GM23338 (cell line): Measurements from ENCODE around the gene ATP9B. TPM values are rescaled to one million over a fixed set of nuclear protein-coding genes. Genes with fewer than 3 reads are reported as not detected.

ENCODE experiments used
- ATAC-seq: fragments of 200-7000 bp; cut with Tn5 transposase; 3 replicates; pipeline ENCODE4 v1.9.1; 2020
- DNase-seq: peaks from one replicate; pipeline ENCODE4 v3.0.0-alpha.2; 2015; ENCODE audit warnings: low spot score
- H2AFZ ChIP-seq: fragments of 200-600 bp; sonication (generic); 2 replicates; pipeline ENCODE4 v1.8.0; 2016; ENCODE audit warnings: antibody characterized with exemption, mild to moderate bottlenecking, moderate library complexity
- H3F3A ChIP-seq: fragments of 200-600 bp; sonication (generic); replicated peaks from 2 replicates; pipeline ENCODE4 v1.8.0; 2017; ENCODE audit warnings: antibody characterized with exemption, mixed run types, low read depth
- H3K27ac ChIP-seq: fragments of 200-600 bp; sonication (generic); 2 replicates; pipeline ENCODE4 v1.6.1; 2016; ENCODE audit warnings: low read depth
- H3K27me3 ChIP-seq: fragments of 200-600 bp; sonication (generic); 2 replicates; pipeline ENCODE4 v1.8.0; 2016; ENCODE audit warnings: mild to moderate bottlenecking, mixed run types, moderate library complexity; ENCODE audit not compliant: insufficient read depth
- H3K36me3 ChIP-seq: fragments of 200-600 bp; sonication (generic); 2 replicates; pipeline ENCODE4 v1.8.0; 2016; ENCODE audit warnings: mild to moderate bottlenecking; ENCODE audit not compliant: insufficient read depth
- H3K4me1 ChIP-seq: fragments of 200-600 bp; sonication (generic); 2 replicates; pipeline ENCODE4 v1.8.0; 2016; ENCODE audit warnings: mild to moderate bottlenecking, moderate library complexity; ENCODE audit not compliant: insufficient read depth
- H3K4me2 ChIP-seq: fragments of 200-600 bp; sonication (generic); 2 replicates; pipeline ENCODE4 v1.7.1; 2017; ENCODE audit warnings: mixed run types
- H3K4me3 ChIP-seq: fragments of 200-600 bp; sonication (generic); 2 replicates; pipeline ENCODE4 v1.6.1; 2016; ENCODE audit warnings: mixed run types
- H3K79me2 ChIP-seq: fragments of 200-600 bp; sonication (generic); replicated peaks from 2 replicates; pipeline ENCODE4 v1.8.0; 2017; ENCODE audit warnings: mild to moderate bottlenecking; ENCODE audit not compliant: insufficient read depth
- H3K9me2 ChIP-seq: fragments of 200-600 bp; sonication (generic); 2 replicates; pipeline ENCODE4 v1.8.0; 2017; ENCODE audit not compliant: insufficient read depth
- H4K20me1 ChIP-seq: fragments of 200-600 bp; sonication (generic); replicated peaks from 2 replicates; pipeline ENCODE4 v1.8.0; 2017; ENCODE audit warnings: mild to moderate bottlenecking; ENCODE audit not compliant: insufficient read depth
- H3K27ac Mint-ChIP-seq: 2 replicates; pipeline ENCODE4 v1.8.0; 2020; ENCODE audit warnings: inconsistent platforms, mild to moderate bottlenecking, moderate library complexity, mixed read lengths
- H3K27me3 Mint-ChIP-seq: 3 replicates; pipeline ENCODE4 v1.8.0; 2022; ENCODE audit warnings: low read depth, mild to moderate bottlenecking, moderate library complexity, mixed read lengths, inconsistent platforms; ENCODE audit not compliant: insufficient read depth, poor library complexity
- H3K36me3 Mint-ChIP-seq: 3 replicates; pipeline ENCODE4 v1.8.0; 2021; ENCODE audit warnings: low read depth, mild to moderate bottlenecking, inconsistent platforms, moderate library complexity, mixed read lengths
- H3K4me1 Mint-ChIP-seq: 3 replicates; pipeline ENCODE4 v1.8.0; 2020; ENCODE audit warnings: mild to moderate bottlenecking, inconsistent platforms, mixed read lengths
- H3K4me3 Mint-ChIP-seq: 3 replicates; pipeline ENCODE4 v1.8.0; 2021; ENCODE audit warnings: moderate library complexity, mild to moderate bottlenecking, inconsistent platforms, mixed read lengths
- H3K9me3 Mint-ChIP-seq: 3 replicates; pipeline ENCODE4 v1.8.0; 2020; ENCODE audit warnings: moderate library complexity, mild to moderate bottlenecking, inconsistent platforms, mixed read lengths
- CREB1 ChIP-seq: fragments of 250-450 bp; sonication (Bioruptor Pico); IDR thresholded peaks from 2 replicates; pipeline ENCODE4 v1.5.0; 2020; ENCODE audit warnings: low read depth, mild to moderate bottlenecking, moderate library complexity
- CTCF ChIP-seq, 2 experiments: fragments of 200-600 bp in 1 of 2; sonication (generic) in 1 of 2; conservative IDR thresholded peaks; 2 replicates each; pipeline versions ENCODE4 v1.5.1 to v1.6.1; 2016 to 2017; ENCODE audit warnings: antibody characterized with exemption in 2 of 2, low read depth in 2 of 2, mild to moderate bottlenecking in 2 of 2, moderate library complexity in 1 of 2
- JUNB ChIP-seq: IDR thresholded peaks from one replicate; pipeline ENCODE4 v1.6.1; 2016; ENCODE audit warnings: antibody characterized with exemption; ENCODE audit not compliant: unreplicated experiment
- POLR2AphosphoS5 ChIP-seq: IDR thresholded peaks from 2 replicates; pipeline ENCODE4 v1.6.1; 2016; ENCODE audit warnings: antibody characterized with exemption, low read depth
- ZNF462 ChIP-seq: fragments of 250-450 bp; sonication (Bioruptor Pico); IDR thresholded peaks from 2 replicates; pipeline ENCODE4 v1.5.0; 2020; ENCODE audit warnings: mild to moderate bottlenecking, moderate library complexity
- polyA plus RNA-seq: library from polyadenylated mRNA; unstranded; fragments of >200 nt; fragmentation: Nextera tagmentation; extraction: Ambion mirVana; gene quantifications from 2 replicates; pipeline ENCODE4 v1.2.1, GENCODE V29; 2016
- total RNA-seq: library from RNA; depleted of rRNA; stranded (reverse); fragments of >200 nt; shearing (Covaris generic); gene quantifications from 2 replicates; pipeline ENCODE4 v1.2.3, GENCODE V29; 2014

ATP9B gene
- total and polyA plus RNA-seq, 2 experiments from 2014 or later = 14.2 to 25.6 TPM

GRCh38 chr18:79378536-79379250 lies 309.5 kb downstream of the ATP9B start:
- no peaks in the 10 kb centered on the region for H3K36me3 ChIP-seq
- peak overlapping the region; percentile 59 for H3K4me2 ChIP-seq
- TF ChIP-seq JUNB (no peak), CREB1 (CRISPR knock-in tag) (peak; percentile 82), ZNF462 (CRISPR knock-in tag) (no peak), CTCF (conservative IDR thresholded peaks at IDR 0.05; ENCODE audit: low read depth in 2 of 2) (peak; percentile 80 to 95), POLR2AphosphoS5 (peak; percentile 54)
- H3K4me3 ChIP-seq = peak overlapping the region; percentile 27; the same call in 1 of the 2 replicates
- peak overlapping the region; percentile 38; the same call in 1 of the 2 replicates for H2AFZ ChIP-seq
- H3K9me2 ChIP-seq = no peaks in the 10 kb centered on the region
- no peaks in the 10 kb centered on the region for H3K79me2 ChIP-seq
- ATAC-seq (peak; percentile 82), DNase-seq (peak; percentile 88)
- no peaks in the 10 kb centered on the region for H3K27me3 ChIP-seq
- no peaks in the 10 kb centered on the region for H3K9me3 Mint-ChIP-seq
- no peaks in the 10 kb centered on the region for H4K20me1 ChIP-seq
- no peak overlapping the region; the same call in 1 of the 2 replicates for H3K27ac Mint-ChIP-seq
- H3K4me1 ChIP-seq = no peaks in the 10 kb centered on the region
- H3K4me1 Mint-ChIP-seq = peaks cover 16% of the 10 kb centered on the region; the same call in 2 of the 3 replicates
- no peaks in the 10 kb centered on the region for H3K36me3 Mint-ChIP-seq
- no peak overlapping the region for H3K27ac ChIP-seq
- H3F3A ChIP-seq = 0 out of 2 replicates have a peak, but pooled peaks cover 5% of the 10 kb centered on the region
- peaks cover 8% of the 10 kb centered on the region for H3K27me3 Mint-ChIP-seq
- peak overlapping the region; percentile 62 for H3K4me3 Mint-ChIP-seq
